ENCODE measurements around the gene MYO3B. TPM values are rescaled to one million over a fixed set of nuclear protein-coding genes. Genes with fewer than 3 reads are reported as not detected.

MYO3B gene
- total RNA-seq, 2 donors from 2014 or later, result 5.2 to 10.9 TPM

- no peaks in the 10 kb centered on the region for H3K36me3 Mint-ChIP-seq (ENCODE audit: low read depth)
- H3K4me3 Mint-ChIP-seq, result no peak overlapping the region
- TF ChIP-seq CTCF (conservative IDR thresholded peaks at IDR 0.05), result no peak
- no peak overlapping the region for H3K27ac Mint-ChIP-seq
- H3K27me3 Mint-ChIP-seq (ENCODE audit: insufficient read depth), result no peaks in the 10 kb centered on the region
- no peaks in the 10 kb centered on the region for H3K9me3 Mint-ChIP-seq
- peaks cover 10% of the 10 kb centered on the region for H3K4me1 ChIP-seq (ENCODE audit: control insufficient read depth, insufficient read depth, low read length)
- H3K27me3 ChIP-seq (ENCODE audit: control insufficient read depth, insufficient read depth, low read length, poor library complexity, severe bottlenecking), result no peaks in the 10 kb centered on the region
- H3K36me3 ChIP-seq (ENCODE audit: control insufficient read depth, insufficient read depth, low read length), result no peaks in the 10 kb centered on the region
- no peak overlapping the region for H3K27ac ChIP-seq (ENCODE audit: low read depth, low read length)
- H3K4me1 Mint-ChIP-seq, result peaks cover 79% of the 10 kb centered on the region
- DNase-seq, result peak; percentile 71
- H3K9ac ChIP-seq (ENCODE audit: extremely low read depth, low read length, poor library complexity, severe bottlenecking), result no peak overlapping the region
- WGBS, 2 experiments (ENCODE audit: insufficient coverage in 1 of 2, insufficient read length in 1 of 2), result 16% methylated on average over 2 of the region's 3 CpGs; no CpG with 5 or more reads in 1 of the 2 experiments
- no peak overlapping the region for H3K4me3 ChIP-seq (ENCODE audit: low read length)
- H3K9me3 ChIP-seq (ENCODE audit: control insufficient read depth, low read length), result no peaks in the 10 kb centered on the region
These were observed 325.6 kb downstream of the MYO3B start for GRCh38 chr2:170503563-170503962.

DNA sequence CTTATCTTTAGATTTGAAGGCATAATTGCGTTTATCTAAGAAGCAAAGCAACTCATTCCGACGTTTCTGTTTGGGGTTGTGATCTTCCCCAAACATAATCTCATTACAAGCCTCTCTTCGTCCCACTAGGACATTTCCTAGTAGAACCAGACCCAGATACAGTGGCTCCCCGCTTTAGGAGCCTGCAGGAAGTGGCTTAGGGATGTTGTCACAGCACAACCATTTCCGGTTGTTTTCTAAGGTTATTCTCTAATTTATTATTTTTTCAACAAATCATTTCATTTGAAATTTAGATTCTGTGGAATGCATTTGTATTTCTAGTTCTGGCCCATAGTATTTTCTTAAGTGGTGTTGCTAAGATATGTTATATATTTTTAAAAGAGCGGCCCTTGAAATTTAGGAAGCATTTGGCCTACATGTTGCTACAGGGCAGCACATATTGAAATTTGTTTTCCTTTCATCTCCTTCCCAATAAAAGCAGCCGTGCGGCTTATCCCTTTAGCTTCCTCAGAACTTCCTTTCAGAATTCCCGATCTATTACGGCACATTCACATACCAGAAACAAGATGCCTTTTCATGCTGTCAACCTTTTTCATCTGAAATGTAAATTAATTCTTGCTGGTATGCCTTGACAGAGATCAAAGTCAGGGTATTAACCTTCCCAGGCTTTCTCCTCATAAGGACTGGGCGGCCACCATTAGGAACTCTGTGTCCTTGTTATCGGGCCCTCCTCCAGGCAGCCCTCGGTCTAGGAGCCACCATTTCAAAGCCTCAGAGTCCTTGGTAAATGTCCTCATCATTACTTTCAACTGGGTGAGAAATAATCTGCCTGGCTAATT is 326.2 kb downstream of the MYO3B start:
- peak overlapping the region; percentile 26 for H3K27ac ChIP-seq (ENCODE audit: low read depth, low read length)
- Mint-ChIP-seq H3K4me3 (peak overlapping the region; percentile 17), H3K27me3 (ENCODE audit: insufficient read depth) (no peaks in the 10 kb centered on the region)

DNA sequence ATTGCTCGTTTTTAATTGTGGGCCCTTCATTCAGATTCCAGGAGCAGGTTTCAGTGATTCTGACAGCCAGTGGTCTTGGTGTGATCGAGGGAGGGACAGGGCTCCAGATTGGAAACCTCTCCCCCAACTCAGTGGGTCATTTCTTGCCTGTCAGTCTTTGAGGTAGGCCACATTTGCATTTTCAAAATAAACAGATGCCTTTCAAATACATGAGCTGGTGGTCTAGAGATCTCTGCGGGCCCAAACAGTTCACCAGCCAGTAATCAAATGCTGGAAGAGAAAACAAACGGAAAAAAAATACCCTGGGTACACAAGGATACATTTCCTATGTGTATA is 326.8 kb downstream of the MYO3B start:
- Histone ChIP-seq H3K27me3 (ENCODE audit: control insufficient read depth, insufficient read depth, low read length, poor library complexity, severe bottlenecking) (no peaks in the 10 kb centered on the region), H3K9me3 (ENCODE audit: control insufficient read depth, low read length) (no peaks in the 10 kb centered on the region), H3K36me3 (ENCODE audit: control insufficient read depth, insufficient read depth, low read length) (no peaks in the 10 kb centered on the region), H3K9ac (ENCODE audit: extremely low read depth, low read length, poor library complexity, severe bottlenecking) (no peak overlapping the region), H3K4me1 (ENCODE audit: control insufficient read depth, insufficient read depth, low read length) (peaks cover 10% of the 10 kb centered on the region), H3K4me3 (ENCODE audit: low read length) (no peak overlapping the region), H3K27ac (ENCODE audit: low read depth, low read length) (peak overlapping the region; percentile 26)
- Mint-ChIP-seq H3K9me3 (no peaks in the 10 kb centered on the region), H3K4me3 (peak overlapping the region; percentile 17), H3K27me3 (ENCODE audit: insufficient read depth) (no peaks in the 10 kb centered on the region), H3K36me3 (ENCODE audit: low read depth) (no peaks in the 10 kb centered on the region), H3K27ac (peak overlapping the region; percentile 80), H3K4me1 (peaks cover 70% of the 10 kb centered on the region)
- DNase-seq, result no peak
- no peak for TF ChIP-seq CTCF (conservative IDR thresholded peaks at IDR 0.05)
- WGBS, 2 experiments (ENCODE audit: insufficient coverage in 1 of 2, insufficient read length in 1 of 2), result 10 to 25% methylated on average over 2 to 4 of the region's 4 CpGs

More for the DNA sequence above, 326.2 kb downstream of the MYO3B start:
- no peak overlapping the region for H3K9ac ChIP-seq (ENCODE audit: extremely low read depth, low read length, poor library complexity, severe bottlenecking)
- Mint-ChIP-seq H3K9me3 (no peaks in the 10 kb centered on the region), H3K27ac (peak overlapping the region; percentile 80), H3K36me3 (ENCODE audit: low read depth) (no peaks in the 10 kb centered on the region), H3K4me1 (peaks cover 73% of the 10 kb centered on the region)
- WGBS, 2 experiments (ENCODE audit: insufficient coverage in 1 of 2, insufficient read length in 1 of 2), result 27 to 47% methylated on average over 7 to 13 of the region's 14 CpGs
- H3K4me3 ChIP-seq (ENCODE audit: low read length), result no peak overlapping the region
- H3K36me3 ChIP-seq (ENCODE audit: control insufficient read depth, insufficient read depth, low read length), result no peaks in the 10 kb centered on the region
- peak; percentile 79 for DNase-seq
- TF ChIP-seq CTCF (conservative IDR thresholded peaks at IDR 0.05), result no peak
- H3K4me1 ChIP-seq (ENCODE audit: control insufficient read depth, insufficient read depth, low read length), result peaks cover 10% of the 10 kb centered on the region
- H3K9me3 ChIP-seq (ENCODE audit: control insufficient read depth, low read length), result no peaks in the 10 kb centered on the region
- H3K27me3 ChIP-seq (ENCODE audit: control insufficient read depth, insufficient read depth, low read length, poor library complexity, severe bottlenecking), result no peaks in the 10 kb centered on the region
